ENCODE data around the gene GAGE12J. TPM values are rescaled to one million over a fixed set of nuclear protein-coding genes. Genes with fewer than 3 reads are reported as not detected.
"Not testable (repeated sequence)": the region's sequence is repeated elsewhere in the genome, so short reads cannot be mapped to it uniquely, and the experiment has no call there.

Gene GAGE12J
- not detected for polyA plus RNA-seq (2013, experiment 1 of 2)
- polyA plus RNA-seq (2013, experiment 2 of 2), result not detected

- not testable (repeated sequence) for H3K9ac ChIP-seq (ENCODE audit: low read length); H3K4me1 ChIP-seq (ENCODE audit: control insufficient read depth, low read depth, low read length)
- no CpG with 5 or more reads among the region's 16 CpGs for WGBS (ENCODE audit: extremely low coverage, insufficient coverage, low lambda C conversion rate)
Observed at GRCh38 chrX:49321737-49322136, at the start of gene GAGE12J. Gene GAGE12J (plus strand): TSS chrX:49322037. CDS start chrX:49323194, 1,157 bp downstream.

GRCh38 chrX:49272421-49272820, 49.4 kb upstream of the GAGE12J start:
- Histone ChIP-seq H2BK15ac (replicated peaks; ENCODE audit: low read depth) (no peak overlapping the region), H3K4ac (ENCODE audit: low read depth, low read length) (no peak overlapping the region), H3K27me3 (ENCODE audit: insufficient read depth, low read length, poor library complexity) (no peaks in the 10 kb centered on the region), H3K79me2 (ENCODE audit: control insufficient read depth, insufficient read depth, low read length) (peaks cover 11% of the 10 kb centered on the region), H3K9ac (ENCODE audit: low read length) (no peak overlapping the region), H2BK5ac (ENCODE audit: low read length) (no peak overlapping the region), H3K79me1 (ENCODE audit: low read length) (peaks cover 4% of the 10 kb centered on the region), H3K56ac (ENCODE audit: low read length) (no peak overlapping the region), H3K4me2 (ENCODE audit: low read length) (no peak overlapping the region), H3K27ac (ENCODE audit: low read depth, low read length) (no peak overlapping the region), H3K23ac (ENCODE audit: low read length) (no peak overlapping the region), H3K4me3 (ENCODE audit: low read length) (no peak overlapping the region), H3K36me3 (ENCODE audit: control insufficient read depth, insufficient read depth, low read length) (no peaks in the 10 kb centered on the region), H3K18ac (ENCODE audit: low read length) (no peak overlapping the region), H2BK120ac (ENCODE audit: low read depth, low read length) (no peak overlapping the region), H2AK5ac (ENCODE audit: low read length) (no peak overlapping the region), H4K5ac (ENCODE audit: low read length) (no peak overlapping the region), H4K8ac (ENCODE audit: low read depth, low read length) (no peak overlapping the region), H3K4me1 (ENCODE audit: control insufficient read depth, low read depth, low read length) (no peaks in the 10 kb centered on the region)
- no peak for DNase-seq
- no CpG with 5 or more reads among the region's 6 CpGs for WGBS (ENCODE audit: extremely low coverage, insufficient coverage, low lambda C conversion rate)

More at GRCh38 chrX:49321737-49322136, at the start of gene GAGE12J:
- not testable (repeated sequence) for H2AK5ac ChIP-seq (ENCODE audit: low read length); H3K4ac ChIP-seq (ENCODE audit: low read depth, low read length); H3K36me3 ChIP-seq (ENCODE audit: control insufficient read depth, insufficient read depth, low read length); H2BK5ac ChIP-seq (ENCODE audit: low read length); H4K8ac ChIP-seq (ENCODE audit: low read depth, low read length); H3K79me1 ChIP-seq (ENCODE audit: low read length); H3K4me3 ChIP-seq (ENCODE audit: low read length); H3K27me3 ChIP-seq (ENCODE audit: insufficient read depth, low read length, poor library complexity); H3K23ac ChIP-seq (ENCODE audit: low read length); H3K56ac ChIP-seq (ENCODE audit: low read length); H4K5ac ChIP-seq (ENCODE audit: low read length); DNase-seq; H2BK15ac ChIP-seq (replicated peaks; ENCODE audit: low read depth); H3K18ac ChIP-seq (ENCODE audit: low read length); H2BK120ac ChIP-seq (ENCODE audit: low read depth, low read length); H3K27ac ChIP-seq (ENCODE audit: low read depth, low read length); H3K79me2 ChIP-seq (ENCODE audit: control insufficient read depth, insufficient read depth, low read length); H3K4me2 ChIP-seq (ENCODE audit: low read length)

GRCh38 chrX:49273181-49273727, 48.6 kb upstream of the GAGE12J start:
- no peak for DNase-seq
- H3K4me1 ChIP-seq (ENCODE audit: control insufficient read depth, low read depth, low read length), result no peaks in the 10 kb centered on the region
- no peak overlapping the region for H2BK120ac ChIP-seq (ENCODE audit: low read depth, low read length)
- H2BK15ac ChIP-seq (replicated peaks; ENCODE audit: low read depth), result no peak overlapping the region
- no peak overlapping the region for H3K23ac ChIP-seq (ENCODE audit: low read length)
- H3K9ac ChIP-seq (ENCODE audit: low read length), result no peak overlapping the region
- no peaks in the 10 kb centered on the region for H3K27me3 ChIP-seq (ENCODE audit: insufficient read depth, low read length, poor library complexity)
- H3K4me3 ChIP-seq (ENCODE audit: low read length), result no peak overlapping the region
- no peak overlapping the region for H3K4ac ChIP-seq (ENCODE audit: low read depth, low read length)
- no peak overlapping the region for H2AK5ac ChIP-seq (ENCODE audit: low read length)
- no peak overlapping the region for H2BK5ac ChIP-seq (ENCODE audit: low read length)
- no peak overlapping the region for H4K5ac ChIP-seq (ENCODE audit: low read length)
- no CpG with 5 or more reads among the region's 8 CpGs for WGBS (ENCODE audit: extremely low coverage, insufficient coverage, low lambda C conversion rate)
- no peak overlapping the region for H3K27ac ChIP-seq (ENCODE audit: low read depth, low read length)
- H3K18ac ChIP-seq (ENCODE audit: low read length), result no peak overlapping the region
- peaks cover 4% of the 10 kb centered on the region for H3K79me1 ChIP-seq (ENCODE audit: low read length)
- no peak overlapping the region for H3K56ac ChIP-seq (ENCODE audit: low read length)
- H4K8ac ChIP-seq (ENCODE audit: low read depth, low read length), result no peak overlapping the region
- no peak overlapping the region for H3K4me2 ChIP-seq (ENCODE audit: low read length)
- peaks cover 11% of the 10 kb centered on the region for H3K79me2 ChIP-seq (ENCODE audit: control insufficient read depth, insufficient read depth, low read length)
- no peaks in the 10 kb centered on the region for H3K36me3 ChIP-seq (ENCODE audit: control insufficient read depth, insufficient read depth, low read length)

GRCh38 chrX:49276207-49276606, 45.6 kb upstream of the GAGE12J start:
- Histone ChIP-seq H3K9ac (ENCODE audit: low read length) (no peak overlapping the region), H4K8ac (ENCODE audit: low read depth, low read length) (no peak overlapping the region), H3K18ac (ENCODE audit: low read length) (no peak overlapping the region), H2AK5ac (ENCODE audit: low read length) (no peak overlapping the region), H3K27me3 (ENCODE audit: insufficient read depth, low read length, poor library complexity) (no peaks in the 10 kb centered on the region), H3K4me3 (ENCODE audit: low read length) (no peak overlapping the region), H2BK15ac (replicated peaks; ENCODE audit: low read depth) (no peak overlapping the region), H3K4me1 (ENCODE audit: control insufficient read depth, low read depth, low read length) (no peaks in the 10 kb centered on the region), H3K79me2 (ENCODE audit: control insufficient read depth, insufficient read depth, low read length) (peaks cover 6% of the 10 kb centered on the region), H2BK120ac (ENCODE audit: low read depth, low read length) (no peak overlapping the region), H3K36me3 (ENCODE audit: control insufficient read depth, insufficient read depth, low read length) (no peaks in the 10 kb centered on the region), H3K23ac (ENCODE audit: low read length) (no peak overlapping the region), H3K4ac (ENCODE audit: low read depth, low read length) (no peak overlapping the region), H4K5ac (ENCODE audit: low read length) (no peak overlapping the region), H2BK5ac (ENCODE audit: low read length) (no peak overlapping the region), H3K79me1 (ENCODE audit: low read length) (peaks cover 1% of the 10 kb centered on the region), H3K27ac (ENCODE audit: low read depth, low read length) (no peak overlapping the region), H3K56ac (ENCODE audit: low read length) (no peak overlapping the region), H3K4me2 (ENCODE audit: low read length) (no peak overlapping the region)
- no peak for DNase-seq
- no CpG with 5 or more reads among the region's 1 CpG for WGBS (ENCODE audit: extremely low coverage, insufficient coverage, low lambda C conversion rate)

- no peak for DNase-seq
- H2AK5ac ChIP-seq (ENCODE audit: low read length), result no peak overlapping the region
- no peak overlapping the region for H3K4ac ChIP-seq (ENCODE audit: low read depth, low read length)
- no peak overlapping the region for H4K5ac ChIP-seq (ENCODE audit: low read length)
- no peak overlapping the region for H3K9ac ChIP-seq (ENCODE audit: low read length)
- H3K79me2 ChIP-seq (ENCODE audit: control insufficient read depth, insufficient read depth, low read length), result peaks cover 4% of the 10 kb centered on the region
- no peaks in the 10 kb centered on the region for H3K27me3 ChIP-seq (ENCODE audit: insufficient read depth, low read length, poor library complexity)
- no peak overlapping the region for H3K23ac ChIP-seq (ENCODE audit: low read length)
- no peak overlapping the region for H3K4me2 ChIP-seq (ENCODE audit: low read length)
- no peaks in the 10 kb centered on the region for H3K36me3 ChIP-seq (ENCODE audit: control insufficient read depth, insufficient read depth, low read length)
- H3K4me3 ChIP-seq (ENCODE audit: low read length), result no peak overlapping the region
- H3K56ac ChIP-seq (ENCODE audit: low read length), result no peak overlapping the region
- H2BK120ac ChIP-seq (ENCODE audit: low read depth, low read length), result no peak overlapping the region
- no peak overlapping the region for H3K18ac ChIP-seq (ENCODE audit: low read length)
- H4K8ac ChIP-seq (ENCODE audit: low read depth, low read length), result no peak overlapping the region
- H2BK15ac ChIP-seq (replicated peaks; ENCODE audit: low read depth), result no peak overlapping the region
- H2BK5ac ChIP-seq (ENCODE audit: low read length), result no peak overlapping the region
- no peak overlapping the region for H3K27ac ChIP-seq (ENCODE audit: low read depth, low read length)
- WGBS (ENCODE audit: extremely low coverage, insufficient coverage, low lambda C conversion rate), result no CpG with 5 or more reads among the region's 19 CpGs
- no peaks in the 10 kb centered on the region for H3K79me1 ChIP-seq (ENCODE audit: low read length)
- H3K4me1 ChIP-seq (ENCODE audit: control insufficient read depth, low read depth, low read length), result no peaks in the 10 kb centered on the region
Observed at GRCh38 chrX:49276671-49277534, 44.9 kb upstream of the GAGE12J start.
